Measurements from ENCODE around the gene CCDC106.

The CCDC106 gene

DNA sequence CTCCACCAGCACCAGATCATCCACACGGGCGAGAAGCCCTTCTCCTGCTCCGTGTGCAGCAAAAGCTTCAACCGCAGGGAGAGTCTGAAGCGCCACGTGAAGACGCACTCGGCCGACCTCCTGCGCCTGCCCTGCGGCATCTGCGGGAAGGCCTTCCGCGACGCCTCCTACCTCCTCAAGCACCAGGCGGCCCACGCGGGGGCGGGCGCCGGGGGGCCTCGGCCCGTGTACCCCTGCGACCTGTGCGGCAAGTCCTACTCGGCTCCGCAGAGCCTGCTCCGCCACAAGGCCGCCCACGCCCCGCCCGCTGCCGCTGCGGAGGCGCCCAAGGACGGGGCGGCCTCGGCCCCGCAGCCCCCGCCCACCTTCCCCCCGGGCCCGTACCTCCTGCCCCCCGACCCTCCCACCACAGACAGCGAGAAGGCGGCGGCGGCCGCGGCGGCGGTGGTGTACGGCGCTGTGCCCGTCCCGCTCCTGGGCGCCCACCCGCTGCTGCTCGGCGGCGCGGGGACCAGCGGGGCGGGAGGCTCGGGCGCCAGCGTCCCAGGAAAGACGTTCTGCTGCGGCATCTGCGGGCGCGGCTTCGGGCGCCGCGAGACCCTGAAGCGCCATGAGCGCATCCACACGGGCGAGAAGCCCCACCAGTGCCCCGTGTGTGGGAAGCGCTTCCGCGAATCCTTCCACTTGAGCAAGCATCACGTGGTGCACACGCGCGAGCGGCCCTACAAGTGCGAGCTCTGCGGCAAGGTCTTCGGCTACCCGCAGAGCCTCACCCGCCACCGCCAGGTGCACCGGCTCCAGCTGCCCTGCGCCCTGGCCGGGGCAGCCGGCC, 33.1 kb upstream of the CCDC106 start:
- no peak for DNase-seq

DNA sequence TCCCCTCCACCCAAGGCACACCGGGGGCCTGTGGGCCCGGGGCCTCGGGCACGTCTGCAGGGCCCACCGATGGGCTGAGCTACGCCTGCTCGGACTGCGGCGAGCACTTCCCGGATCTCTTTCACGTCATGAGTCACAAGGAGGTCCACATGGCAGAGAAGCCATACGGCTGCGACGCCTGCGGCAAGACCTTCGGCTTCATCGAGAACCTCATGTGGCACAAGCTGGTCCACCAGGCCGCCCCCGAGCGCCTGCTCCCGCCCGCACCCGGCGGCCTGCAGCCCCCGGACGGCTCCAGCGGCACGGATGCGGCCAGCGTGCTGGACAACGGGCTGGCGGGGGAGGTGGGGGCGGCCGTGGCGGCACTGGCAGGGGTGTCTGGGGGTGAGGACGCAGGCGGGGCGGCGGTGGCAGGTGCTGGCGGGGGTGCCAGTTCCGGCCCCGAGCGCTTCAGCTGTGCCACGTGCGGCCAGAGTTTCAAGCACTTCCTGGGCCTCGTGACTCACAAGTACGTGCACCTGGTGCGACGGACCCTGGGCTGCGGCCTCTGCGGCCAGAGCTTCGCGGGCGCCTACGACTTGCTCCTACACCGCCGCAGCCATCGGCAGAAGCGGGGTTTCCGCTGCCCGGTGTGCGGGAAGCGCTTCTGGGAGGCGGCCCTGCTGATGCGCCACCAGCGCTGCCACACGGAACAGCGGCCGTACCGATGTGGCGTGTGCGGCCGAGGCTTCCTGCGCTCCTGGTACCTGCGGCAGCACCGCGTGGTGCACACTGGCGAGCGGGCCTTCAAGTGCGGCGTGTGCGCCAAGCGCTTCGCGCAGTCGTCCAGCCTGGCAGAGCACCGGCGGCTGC, 32.2 kb upstream of the CCDC106 start:
- DNase-seq: no peak

DNA sequence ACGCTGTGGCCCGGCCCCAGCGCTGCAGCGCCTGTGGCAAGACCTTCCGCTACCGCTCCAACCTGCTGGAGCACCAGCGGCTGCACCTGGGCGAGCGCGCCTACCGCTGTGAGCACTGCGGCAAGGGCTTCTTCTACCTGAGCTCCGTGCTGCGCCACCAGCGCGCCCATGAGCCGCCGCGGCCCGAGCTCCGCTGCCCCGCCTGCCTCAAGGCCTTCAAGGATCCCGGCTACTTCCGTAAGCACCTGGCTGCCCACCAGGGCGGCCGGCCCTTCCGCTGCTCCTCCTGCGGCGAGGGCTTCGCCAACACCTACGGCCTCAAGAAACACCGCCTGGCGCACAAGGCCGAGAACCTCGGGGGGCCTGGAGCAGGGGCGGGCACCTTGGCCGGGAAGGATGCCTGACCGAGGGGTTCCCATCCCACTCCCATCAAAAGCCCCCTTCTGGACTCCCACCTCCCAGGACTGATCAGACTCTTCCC, 31.6 kb upstream of the CCDC106 start:
- no peak for DNase-seq

DNA sequence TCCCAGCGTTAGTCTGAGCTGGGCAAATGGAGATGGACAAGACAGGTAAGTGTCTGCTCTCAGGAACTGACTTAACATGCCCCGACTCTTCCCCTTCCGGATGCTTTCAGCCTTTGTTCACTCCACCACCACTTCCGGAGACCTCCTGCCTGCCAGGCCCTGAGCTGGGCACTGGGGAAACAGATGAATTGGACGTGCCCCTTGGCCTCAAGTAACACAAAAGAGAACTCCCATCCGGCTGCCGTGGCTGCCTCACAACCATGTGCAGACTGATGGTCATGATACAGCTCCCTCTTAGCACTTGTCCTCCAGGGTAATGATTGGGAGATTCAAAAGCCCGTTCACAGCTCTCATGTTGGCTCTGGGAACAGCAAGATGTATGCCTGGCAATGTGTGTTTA, 30.6 kb upstream of the CCDC106 start:
- DNase-seq: no peak

DNA sequence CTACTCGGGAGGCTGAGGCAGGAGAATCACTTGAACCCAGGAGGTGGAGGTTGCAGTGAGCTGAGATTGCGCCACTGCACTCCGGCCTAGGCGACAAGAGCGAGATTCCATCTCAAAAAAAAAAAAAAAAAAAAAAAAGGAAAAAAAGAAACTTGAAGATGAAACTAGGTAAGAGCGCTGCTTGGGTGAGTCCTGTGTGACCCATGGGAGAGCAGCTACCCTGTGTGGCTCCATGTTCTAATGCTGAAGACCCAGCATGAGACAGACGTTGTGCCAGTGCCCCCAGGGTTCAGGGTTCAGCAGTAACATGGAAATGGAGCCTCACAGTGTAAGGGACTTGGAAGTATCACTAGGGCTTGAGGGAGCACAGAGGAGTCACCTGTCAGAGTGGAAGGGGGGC, 29.6 kb upstream of the CCDC106 start:
- DNase-seq: no peak

DNA sequence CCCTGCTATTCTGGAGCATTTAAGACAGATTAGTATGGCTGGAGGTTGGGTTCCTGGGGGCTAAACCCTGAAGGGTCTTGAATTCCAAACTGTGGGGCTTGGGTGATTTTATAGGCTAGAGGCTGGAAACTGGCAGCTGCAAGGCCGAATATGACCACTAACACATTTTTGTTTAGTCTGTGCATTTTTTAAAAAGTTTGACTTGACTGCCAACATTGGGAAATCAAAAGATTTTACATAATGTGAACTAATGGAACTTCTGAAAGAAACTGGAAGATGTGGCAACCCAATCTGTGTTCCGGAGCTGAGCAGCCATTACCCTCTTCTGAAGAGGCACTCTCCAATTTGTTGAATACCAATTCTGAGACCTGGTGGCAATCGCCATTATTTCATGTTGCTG, 28.7 kb upstream of the CCDC106 start:
- no peak for DNase-seq

DNA sequence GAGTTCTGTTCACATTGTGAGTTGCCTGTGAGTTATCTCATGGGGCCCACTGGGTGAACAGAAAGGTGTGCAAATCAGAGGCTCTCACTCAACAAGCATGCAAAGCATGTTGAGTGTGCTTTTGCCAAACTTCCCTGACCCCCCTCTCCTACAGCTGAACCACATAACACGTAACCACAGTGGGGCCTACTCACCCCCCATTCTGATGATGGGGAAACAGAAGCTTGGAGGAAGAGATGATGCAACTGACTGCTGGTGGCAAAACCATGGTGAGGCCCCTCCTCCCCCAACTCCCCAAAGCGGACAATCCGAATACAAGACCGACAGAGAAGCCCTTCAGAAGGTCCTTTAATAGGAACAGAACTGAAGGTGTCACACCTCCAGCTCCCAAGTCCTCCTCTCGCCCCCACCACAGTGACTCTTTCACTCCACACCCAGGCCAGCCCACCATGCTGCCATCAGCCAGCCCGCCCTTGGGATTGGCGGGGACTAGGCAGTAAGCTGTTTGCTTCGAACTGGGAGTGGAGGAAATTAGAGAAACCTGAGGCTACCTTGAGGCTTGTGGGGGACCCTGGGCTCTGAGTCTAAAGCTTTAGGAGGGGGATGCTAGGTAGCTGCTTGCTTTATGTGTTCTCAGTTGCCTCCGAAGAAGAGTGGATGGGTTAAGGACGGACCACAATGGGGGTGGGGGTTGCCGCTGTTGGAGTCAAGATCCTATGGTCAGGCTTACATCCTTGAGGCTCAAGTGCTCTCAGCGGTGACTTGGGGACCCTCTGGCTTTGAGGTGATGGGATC, 27.4 kb upstream of the CCDC106 start:
- no peak for DNase-seq

DNA sequence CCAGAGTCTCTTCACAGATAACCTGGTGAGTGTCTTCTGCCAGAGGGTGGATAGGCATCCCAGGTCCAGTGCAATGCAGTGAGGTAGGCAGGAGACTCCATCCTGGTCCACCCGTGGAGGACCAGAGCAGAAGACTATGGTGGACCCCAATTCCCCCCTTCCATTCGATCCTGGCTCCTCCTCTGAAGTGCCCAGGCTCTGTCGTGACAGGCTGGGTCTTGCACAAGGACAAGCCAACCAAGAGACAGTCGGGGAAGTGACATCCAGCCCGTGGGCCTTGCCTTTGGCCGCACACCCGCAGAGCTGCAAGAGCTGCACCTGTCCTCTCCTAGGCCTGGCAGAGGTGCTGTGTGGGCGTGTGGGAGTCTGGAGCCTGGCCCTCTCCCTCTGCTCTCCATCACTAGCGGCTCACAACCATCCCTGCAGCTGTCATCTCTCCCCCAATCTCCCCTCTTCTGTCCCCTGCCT, 26.8 kb upstream of the CCDC106 start:
- DNase-seq: no peak

DNA sequence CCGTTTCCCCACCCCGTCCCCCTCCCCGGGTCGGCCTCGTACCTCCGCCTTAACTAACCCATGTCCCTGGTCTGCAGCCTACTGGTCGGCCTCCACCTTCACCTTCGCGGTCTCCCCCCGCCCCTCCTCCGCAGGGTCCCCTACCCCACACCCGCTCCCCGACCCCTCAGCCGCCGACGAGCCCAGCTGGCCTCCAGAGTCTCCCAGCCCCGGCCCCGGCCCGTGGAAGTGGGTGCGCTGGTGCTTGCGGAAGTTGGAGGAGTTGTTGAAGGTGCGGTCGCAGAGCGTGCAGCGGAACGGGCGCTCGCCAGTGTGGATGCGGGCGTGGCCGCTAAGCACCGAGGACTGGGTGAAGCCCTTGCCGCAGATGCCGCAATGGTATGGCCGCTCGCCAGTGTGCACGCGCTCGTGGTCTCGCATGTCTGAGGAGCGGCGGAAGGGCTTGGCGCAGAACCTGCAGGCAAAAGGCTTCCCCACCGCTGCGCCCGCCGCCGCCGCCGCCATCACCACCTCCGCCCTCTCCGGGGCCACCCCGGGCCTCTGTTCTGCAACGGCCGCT, 26.3 kb upstream of the CCDC106 start:
- DNase-seq: no peak

DNA sequence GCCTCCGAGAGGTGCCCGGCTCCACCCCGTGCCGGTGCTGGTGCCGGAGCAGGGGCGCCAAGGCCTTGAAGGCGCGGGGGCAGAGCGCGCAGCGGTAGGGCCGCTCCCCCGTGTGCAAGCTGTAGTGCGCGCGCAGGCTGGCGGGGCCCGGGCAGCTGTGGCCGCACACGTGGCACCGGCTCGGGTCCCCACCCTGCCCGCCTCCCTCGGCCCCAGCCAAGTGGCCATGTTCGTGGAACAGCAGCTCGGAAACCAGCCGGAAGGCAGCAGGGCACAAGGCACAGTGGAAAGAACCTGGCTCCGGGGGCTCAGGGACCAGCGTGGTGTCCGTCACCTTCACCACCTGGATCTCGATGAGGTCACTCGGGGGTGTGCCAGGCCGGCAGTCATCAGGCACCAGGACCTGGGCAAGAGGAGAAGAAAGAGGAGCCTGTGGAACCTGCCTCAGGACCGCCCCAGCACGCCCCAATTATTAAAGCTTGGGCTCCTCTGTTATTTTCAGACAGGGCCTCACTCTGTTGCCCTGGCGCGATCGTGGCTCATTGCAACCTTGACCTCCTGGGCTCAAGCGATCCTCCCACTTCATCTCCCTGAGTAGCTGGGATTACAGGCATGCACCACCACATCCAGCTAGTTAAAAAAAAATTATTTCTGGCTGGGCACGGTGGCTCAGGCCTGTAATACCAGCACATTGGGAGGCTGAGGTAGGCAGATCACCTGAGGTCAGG, 25.6 kb upstream of the CCDC106 start:
- DNase-seq: no peak

DNA sequence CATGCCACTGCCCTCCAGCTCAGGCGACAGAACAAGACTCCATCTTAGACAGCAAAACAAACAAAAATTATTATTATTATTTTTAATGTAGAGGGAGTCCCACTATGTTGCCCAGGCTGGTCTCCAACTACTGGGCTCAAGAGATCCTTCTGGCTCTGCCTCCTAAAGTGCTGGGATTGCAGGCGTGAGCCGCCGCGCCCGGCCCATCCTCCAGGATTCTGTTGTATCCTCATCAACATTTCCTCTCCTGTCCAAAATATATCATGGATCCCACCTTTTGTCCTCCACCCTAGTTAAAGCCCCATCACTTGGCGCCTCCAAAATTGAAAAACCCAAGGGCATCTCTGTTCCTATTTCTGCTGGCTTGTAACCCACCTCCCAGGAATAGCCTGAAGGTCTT, 24.9 kb upstream of the CCDC106 start:
- no peak for DNase-seq

DNA sequence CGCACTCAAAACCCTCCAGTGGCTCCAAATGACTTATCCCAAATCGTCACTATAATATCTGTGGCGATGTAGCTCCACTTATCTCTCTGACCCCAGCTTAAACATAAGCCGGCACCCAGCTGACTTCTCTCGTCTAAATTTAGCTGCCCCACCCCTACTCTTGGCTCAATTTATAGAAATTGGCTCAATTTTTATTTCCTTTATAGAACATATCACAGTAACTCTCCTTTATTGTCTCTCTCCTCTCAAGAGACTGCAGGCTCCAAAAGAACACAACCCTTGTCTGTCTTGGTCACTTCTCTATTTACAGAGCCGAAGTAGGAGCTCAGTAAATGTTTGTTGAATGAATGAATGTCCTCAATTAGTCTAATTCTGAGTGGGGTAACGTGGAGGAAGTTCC, 24.5 kb upstream of the CCDC106 start:
- no peak for DNase-seq

DNA sequence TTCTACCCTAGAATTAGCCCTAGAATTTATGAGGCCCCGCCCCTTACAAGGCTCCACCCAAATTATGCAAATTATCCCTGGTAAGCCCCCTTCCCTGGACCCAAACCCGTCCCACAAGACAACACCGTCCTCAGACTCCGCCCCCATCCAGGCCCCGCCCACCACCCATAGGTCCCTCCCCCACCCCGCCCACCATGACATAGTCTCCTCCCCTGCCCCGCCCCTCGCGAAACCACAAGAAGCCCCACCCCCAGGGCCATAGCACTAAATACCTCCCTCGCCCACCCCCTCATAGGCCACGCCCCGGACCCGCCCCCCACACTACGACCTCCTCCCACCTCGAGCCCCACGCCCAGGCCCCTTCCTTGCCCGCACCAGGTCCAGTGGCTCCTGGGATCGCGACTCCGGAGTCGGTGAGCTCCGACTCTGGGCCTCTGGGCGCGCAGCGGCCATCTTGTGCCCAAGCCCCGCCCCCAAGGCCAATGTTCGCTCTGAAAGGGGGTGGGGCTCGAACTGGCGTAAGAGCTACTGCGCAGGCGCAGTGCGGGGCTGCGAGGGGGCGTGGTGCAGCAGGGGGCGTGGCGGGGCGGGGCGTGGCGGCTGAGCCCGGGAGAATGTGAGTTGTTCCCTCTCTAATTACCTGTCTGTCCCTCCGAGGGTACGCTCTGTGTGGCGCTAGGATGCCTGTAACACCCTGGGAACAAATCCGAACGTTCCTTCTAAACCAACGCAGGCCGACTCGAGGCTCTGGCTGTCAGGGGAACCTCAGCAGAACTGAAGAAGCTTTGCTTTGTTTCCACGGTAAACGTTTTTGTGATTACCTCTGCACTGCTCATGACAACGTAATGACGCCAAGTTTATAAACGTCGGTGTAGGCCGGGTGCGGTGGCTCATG, 23.7 kb upstream of the CCDC106 start, which contains the start of gene ZNF784:
ZNF784 (minus strand) TSS at position 458 of the 895 bp plus-strand sequence; CDS start at position 453, 5 bp downstream.
- peak; percentile 87 for DNase-seq

DNA sequence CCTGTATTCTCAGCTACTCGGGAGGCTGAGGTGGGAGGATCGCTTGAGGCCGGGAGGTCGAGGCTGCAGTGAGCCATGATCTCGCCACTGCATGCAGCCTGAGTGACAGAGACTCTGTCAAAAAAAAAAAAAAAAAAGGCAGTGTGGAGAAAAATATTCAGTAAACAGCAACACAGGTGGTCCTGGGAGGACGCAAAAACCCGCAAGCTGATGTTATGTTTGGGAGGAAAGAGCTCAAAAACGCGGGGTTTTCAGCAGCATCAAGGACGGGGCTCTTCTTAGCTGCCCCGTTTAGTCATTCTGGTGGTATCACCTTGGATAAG, 23.0 kb upstream of the CCDC106 start:
- DNase-seq: no peak

DNA sequence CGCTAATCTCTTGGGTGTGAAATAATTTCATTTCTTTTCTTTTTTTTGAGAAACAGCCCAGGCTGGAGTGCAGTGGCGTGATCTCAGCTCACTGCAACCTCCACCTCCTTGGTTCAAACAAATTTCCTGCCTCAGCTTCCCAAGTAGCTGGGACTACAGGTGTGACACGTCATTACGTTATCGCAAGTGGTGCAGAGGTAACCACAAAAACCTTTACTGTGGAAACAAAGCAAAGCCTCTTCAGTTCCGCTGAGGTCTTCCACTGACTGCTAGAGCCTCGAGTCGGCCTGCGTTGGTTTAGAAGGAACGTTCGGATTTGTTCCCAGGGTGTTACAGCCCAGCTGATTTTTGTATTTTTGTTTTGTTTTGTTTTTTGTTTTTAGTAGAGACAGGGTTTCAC, 21.7 kb upstream of the CCDC106 start:
- DNase-seq: no peak

DNA sequence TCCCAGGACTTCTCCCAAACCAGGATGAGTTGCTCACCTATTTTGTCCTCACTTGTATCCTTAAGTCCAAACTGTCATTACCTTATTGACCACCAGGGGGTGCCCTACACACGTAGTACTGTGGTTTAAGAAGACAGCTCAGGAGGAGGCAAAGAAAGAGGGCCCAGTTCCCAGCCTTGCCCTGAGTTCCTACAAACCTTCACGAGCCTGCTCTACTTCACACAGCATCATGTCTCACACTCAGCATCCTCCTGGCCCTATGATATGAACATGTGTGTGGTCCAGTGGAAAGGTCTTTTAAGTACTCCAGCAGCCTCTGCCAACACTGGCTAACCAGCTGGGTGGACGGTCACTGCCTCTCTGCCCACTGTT, 15.6 kb upstream of the CCDC106 start:
- DNase-seq: peak; percentile 78

DNA sequence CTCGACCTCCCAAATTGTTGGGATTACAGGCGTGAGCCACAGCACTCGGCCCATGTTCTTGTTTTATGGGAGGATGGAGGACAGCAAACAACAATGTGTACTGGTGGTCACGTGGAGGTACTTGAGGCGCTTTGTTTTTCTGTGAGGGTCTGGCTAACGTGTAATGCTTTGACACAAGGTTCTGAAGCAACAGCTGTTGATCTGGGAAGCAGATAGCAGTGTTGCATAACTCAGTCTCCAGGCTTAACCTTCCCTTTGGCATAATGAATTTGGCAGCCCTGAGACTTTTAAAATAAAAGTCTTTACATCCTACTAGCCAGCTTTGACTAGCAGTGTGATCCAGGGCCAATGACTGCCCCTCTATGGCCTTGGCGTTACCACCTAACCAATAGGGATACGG, 14.2 kb upstream of the CCDC106 start:
- DNase-seq: no peak

DNA sequence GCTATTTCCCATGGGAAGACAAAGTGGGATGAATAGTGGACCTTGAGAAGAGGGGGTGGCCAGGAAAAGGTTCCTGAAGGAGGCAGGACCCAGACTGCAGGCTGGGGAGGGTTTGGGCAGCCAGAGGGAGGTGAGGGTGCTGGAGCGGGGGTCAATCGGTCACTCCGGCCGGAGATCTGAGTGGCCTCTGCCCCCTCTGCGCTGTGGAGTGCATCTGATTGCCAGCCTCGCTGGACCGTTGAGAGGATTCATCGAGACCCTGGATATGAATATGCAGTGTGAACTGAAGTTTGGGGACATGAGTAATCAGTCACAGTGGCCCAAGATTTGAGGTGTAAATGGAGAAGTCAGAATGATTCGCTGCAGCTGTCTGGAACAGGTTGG, 12.7 kb upstream of the CCDC106 start:
- DNase-seq: no peak

DNA sequence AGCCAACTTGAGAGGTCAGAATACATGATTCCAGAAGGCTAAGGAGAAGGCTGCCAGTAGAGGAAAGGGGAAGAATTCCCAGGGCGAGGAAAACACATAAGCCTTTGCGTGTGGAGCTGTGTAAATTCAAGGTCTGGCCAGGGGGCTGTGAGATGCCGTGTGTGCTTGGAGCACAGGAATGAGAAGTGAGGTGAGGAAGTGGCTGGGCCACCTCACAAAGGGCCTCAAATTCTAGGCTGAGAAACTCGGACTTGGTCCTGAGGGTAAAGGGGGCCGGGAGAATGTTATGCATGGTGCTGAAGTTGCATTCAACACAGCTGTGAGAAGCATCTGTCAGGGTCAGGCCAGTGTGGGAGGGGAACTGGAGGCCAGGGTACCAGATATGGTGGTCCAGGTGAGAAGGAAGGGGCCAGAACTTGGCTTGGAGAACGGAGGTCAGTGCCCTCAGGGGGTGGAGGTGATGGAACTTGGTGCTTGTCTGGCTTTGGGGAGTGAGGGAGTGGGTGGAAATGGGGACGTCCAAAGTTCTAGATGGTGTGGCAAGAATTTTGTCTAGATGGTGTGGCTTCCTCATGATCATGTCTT, 12.1 kb upstream of the CCDC106 start:
- DNase-seq: no peak

DNA sequence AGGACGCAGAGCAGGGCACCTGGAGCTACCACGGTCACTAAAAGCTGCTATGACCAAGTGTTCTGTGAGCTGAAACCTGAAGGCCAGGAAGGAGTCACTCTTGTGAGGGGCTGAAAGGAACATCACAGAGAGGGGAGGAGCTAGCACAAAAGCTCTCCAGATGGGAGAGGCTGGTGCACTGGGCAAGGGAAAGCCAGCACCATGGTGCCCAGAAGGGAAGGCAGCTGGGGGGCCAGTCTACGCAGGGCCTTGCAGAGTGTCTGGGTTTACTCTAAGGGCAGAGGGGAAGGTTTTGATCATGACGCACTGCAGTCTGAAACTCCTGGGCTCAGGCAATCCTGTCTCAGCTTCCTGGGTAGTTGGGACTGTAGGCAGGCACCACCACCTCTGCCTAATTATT, 11.3 kb upstream of the CCDC106 start:
- DNase-seq: no peak

DNA sequence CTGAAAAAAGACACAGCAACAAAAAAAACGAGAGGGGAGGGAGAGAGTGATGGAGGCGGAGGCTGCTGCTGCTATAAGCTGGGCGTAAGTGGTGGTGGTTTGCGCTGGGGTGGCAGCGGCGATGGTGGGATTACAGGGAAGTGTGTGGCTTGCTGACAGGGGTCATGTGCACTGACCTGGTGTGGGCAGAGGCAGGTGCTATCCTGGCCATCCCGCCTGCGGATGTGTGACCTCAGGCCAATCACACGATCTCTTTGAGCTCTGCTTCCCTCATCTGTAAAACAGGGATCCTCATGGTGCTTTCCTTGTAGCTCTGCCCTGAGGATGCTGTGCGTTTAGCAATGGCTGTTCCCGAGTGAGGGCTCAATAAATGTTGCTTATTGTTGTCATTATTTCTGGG, 10.5 kb upstream of the CCDC106 start:
- DNase-seq: no peak

Data from NCI-H774 (cell line).